GM19372 (cell line): ENCODE results near the gene SCAP.
"Not testable (repeated sequence)": the region's sequence is repeated elsewhere in the genome, so short reads cannot be mapped to it uniquely, and the experiment has no call there.

Source experiments
- ATAC-seq: cut with Tn5 transposase; IDR thresholded peaks from one replicate; pipeline ENCODE4 v1.9.1; 2021; ENCODE audit warnings: mild to moderate bottlenecking, low read depth, moderate library complexity; ENCODE audit not compliant: unreplicated experiment

Gene SCAP

DNA sequence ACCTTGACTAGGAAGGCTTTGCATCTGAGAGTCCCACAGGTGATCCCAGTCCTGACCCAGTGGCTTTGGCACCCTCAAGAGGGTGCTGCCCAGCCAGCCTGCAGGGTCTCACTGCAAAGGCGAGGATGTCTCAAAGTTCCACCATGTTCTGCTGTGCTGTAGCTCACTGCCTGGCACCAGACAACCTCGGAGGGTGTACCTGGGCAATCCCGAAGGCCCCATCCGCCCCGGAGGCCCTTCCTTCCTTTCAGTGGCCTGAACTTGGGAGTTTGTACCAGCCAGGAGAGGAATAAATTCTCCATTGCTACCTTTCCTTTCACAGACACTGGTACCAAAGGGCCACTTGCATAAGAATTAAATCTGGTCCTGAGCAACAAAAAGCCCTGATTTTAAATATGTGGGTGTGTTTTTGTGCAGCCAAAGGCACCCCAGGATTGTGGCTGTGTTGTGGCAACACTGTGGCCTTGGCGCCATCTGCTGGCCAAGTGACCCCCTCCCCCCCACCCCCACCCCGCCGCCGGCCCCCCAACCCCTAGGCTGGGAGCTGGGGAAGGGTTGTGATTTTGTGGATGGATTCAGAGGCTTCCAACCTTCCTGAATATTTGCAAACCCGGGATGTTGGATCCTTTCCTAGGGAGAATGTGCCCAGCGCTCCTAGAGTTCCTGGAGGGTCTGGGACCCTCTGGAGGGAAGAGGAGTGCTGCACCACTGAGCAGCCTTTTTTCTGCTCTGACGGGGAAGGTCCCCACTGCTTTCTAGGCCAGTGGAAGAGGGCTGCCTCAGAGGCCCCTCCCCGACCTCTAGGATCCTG, 104.6 kb downstream of the SCAP start:
- no peak for ATAC-seq

DNA sequence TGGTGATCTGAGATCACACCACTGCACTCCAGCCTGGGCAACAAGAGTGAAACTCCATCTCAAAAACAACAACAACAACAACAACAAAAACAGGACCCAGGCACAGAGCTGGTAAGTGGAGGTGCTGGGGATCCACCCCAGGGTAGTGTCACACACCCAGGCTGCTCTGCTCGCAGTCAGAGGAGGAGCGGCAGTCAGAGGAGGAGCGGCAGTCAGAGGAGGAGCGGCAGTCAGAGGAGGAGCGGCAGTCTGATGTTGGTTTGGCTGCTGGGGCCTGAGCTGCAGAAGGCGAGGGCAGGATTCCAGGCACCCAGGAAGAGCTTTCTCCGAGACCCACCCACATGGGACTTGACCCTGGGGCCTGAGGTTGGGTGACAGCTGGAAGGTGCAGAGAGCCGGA, 105.7 kb downstream of the SCAP start:
- ATAC-seq: not testable (repeated sequence)

DNA sequence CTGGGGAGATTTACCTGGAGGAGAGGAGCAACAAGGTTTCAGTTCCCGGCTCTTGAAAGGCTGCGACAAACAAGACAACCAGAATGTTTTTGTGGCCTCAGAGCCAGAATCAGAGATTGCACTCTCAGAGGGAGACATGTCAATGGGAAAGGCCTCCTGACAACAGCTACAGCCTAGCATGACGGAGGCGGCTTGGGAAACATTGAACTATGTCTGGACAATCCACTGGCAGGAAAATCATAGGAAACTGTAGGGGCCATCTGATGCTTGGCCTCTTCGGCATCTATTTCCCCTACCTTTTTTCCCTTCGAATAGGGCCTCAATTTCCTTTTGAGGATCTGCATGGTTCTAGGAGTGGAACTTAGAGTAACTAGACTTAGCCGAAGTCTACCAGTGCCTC, 108.1 kb downstream of the SCAP start:
- ATAC-seq: no peak

DNA sequence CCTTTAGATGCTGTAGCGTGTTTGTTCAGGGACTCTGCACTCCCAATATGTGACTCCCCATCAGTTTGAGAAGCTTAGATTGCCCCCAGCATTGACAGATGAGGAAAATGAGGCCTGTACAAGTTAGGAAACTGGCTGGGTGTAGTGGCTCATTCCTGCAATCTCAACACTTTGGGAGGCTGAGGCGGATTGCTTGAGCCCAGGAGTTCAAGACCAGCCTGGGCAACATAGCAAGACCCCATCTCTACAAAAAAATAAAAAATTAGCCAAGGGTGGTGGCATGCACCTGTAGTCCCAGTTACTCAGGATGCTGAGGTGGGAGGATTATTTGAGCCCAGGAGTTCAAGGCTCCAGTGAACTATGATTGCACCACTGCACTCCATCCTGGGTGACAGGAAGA, 108.9 kb downstream of the SCAP start:
- ATAC-seq: no peak

DNA sequence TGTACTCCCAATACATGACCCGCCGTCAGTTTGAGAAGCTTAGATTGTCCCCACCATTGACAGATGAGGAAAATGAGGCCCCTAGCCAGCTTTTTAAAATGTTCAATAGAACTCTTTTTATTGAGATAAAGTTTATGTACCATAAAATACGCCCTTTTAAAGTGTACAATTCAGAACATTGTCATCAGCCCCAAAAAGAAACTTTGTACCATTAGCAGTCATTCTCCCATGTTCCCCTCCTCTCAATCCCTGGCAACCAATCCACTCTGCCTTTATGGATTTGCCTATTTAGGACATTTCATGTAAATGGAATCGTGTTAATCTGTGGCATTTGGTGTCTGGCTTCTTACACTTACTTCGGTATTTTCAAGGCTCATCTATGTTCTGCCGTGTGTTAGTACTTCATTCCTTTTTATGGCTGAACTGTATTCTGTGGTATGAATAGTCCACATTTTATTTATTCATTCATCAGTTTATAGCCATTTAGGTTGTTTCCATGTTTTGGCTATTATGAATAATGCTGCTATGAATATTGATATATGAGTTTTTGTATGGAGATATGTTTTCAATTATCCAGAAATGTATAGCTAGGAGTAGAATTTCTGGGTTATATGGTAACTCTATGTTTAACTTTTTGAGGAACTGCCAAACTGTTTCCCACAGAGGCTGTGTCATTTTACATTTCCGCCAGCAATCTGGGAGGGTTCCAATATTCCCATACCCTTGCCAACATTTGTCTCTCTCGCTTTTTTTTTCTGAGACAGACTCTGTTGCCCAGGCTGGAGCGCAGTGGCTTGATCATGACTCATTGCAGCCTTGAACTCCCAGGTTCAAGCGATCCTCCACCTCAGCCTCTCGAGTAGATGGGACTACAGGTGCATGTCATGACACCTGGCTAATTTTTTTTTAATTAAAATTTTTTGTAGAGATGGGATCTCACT, 110.3 kb downstream of the SCAP start:
- no peak for ATAC-seq
